Measurements from ENCODE around the gene CPED1.
"Not testable (repeated sequence)": the region's sequence is repeated elsewhere in the genome, so short reads cannot be mapped to it uniquely, and the experiment has no call there.

Gene CPED1

GRCh38 chr7:121186746-121187145 is 198.2 kb downstream of the CPED1 start:
- DNase-seq (ENCODE audit: low spot score), result no peak

- no peak for DNase-seq (ENCODE audit: low spot score)
These were observed 198.7 kb downstream of the CPED1 start for GRCh38 chr7:121187222-121187621.

- DNase-seq (ENCODE audit: low spot score), result no peak
These were observed 199.2 kb downstream of the CPED1 start for GRCh38 chr7:121187676-121188075.

DNA sequence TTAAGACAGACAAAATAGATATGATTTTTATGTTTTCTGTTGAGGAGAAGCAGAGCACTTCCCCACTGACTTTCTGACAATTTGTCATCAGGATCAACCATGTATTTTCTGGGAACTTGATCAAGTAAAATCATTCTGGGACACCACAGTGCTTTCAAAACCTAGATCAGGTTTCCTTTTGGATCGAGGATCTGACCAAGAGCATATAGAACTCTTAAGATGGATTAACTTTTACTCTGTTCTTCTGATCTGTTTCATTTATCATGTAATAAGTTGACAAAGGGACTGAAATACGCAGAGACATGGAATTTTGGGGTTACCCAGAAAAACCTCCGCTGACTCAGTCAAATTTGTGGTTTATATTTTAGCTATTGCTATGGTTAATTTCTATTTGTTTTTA is 204.3 kb downstream of the CPED1 start:
- DNase-seq (ENCODE audit: low spot score), result no peak

DNA sequence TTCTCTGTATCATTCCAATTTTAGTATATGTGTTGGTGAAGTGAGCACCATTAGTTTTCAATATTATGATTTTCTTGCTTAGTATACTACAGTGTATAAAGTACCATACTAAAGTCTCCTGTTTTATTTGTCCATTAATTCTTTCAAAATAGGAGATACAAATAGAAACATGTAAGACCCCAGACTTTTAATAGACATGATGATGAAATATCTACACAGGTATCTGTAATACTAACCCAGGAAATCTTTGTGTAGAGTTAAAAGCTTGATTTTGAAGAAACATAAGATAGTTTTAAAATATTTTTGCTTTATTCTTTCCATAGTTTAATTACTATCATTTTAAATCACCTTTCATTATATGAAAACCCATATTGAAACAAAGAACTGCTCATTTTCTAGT is 206.5 kb downstream of the CPED1 start:
- no peak for DNase-seq (ENCODE audit: low spot score)

GRCh38 chr7:121195874-121196273 is 207.4 kb downstream of the CPED1 start:
- peak; percentile 22 for DNase-seq (ENCODE audit: low spot score)

DNA sequence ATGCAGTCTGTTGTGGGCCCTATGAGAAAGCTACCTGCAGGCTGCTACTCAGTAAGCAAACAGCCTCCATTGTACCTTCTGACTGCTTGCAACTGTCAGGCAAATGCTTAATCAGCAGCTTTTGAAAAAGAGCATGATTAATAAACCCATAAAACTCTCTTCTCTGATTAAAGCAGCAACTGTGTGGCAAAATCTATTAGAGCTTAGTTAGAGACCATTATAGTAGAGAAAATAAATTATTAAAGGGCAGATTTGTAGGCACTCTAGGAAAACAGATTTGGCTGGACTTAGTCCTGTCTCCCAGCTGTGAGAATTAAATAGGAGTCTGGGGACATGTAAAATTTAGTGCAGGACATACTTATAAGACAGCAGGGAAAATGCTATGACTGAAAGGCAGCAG is 207.8 kb downstream of the CPED1 start:
- no peak for DNase-seq (ENCODE audit: low spot score)

- DNase-seq (ENCODE audit: low spot score), result no peak
These were observed 208.9 kb downstream of the CPED1 start for GRCh38 chr7:121197455-121197854.

DNA sequence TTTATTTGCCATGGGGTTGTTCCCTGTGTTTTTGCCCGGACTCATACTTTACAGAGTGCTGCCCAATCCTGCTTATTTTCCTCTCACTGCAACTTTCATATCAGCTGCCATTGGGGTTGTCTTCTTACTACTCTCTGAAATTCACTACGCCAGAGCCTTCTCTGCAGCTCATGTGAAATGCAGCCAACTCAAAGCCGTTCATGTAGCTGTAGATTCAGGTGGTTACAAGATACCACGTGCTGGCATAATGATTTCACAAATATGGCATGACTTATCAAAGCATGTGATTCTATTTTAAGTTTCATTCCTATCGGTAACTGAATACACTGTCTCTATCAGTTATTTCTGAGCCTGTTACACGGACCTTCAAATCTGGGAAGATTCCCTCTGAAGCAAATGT is 210.0 kb downstream of the CPED1 start:
- no peak for DNase-seq (ENCODE audit: low spot score)

DNA sequence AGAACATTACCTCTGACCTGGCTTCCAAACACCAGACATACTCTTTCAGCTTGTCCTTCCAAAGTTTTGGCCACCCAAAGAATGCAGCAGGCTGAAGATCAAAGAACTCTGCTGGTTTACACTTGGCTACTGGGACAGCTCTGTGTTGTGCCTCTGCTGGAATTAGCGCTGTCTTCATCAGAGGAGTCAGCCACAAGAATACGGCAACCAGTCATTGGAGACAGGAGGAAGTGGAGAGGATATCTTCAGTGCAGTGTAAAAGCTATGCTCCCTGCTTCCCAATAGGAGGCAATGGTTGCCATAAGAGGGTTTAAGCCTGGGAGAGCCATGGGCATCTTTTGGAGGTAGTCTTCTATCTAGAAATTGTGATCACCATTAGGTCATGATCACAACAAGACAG is 213.6 kb downstream of the CPED1 start:
- no peak for DNase-seq (ENCODE audit: low spot score)

DNA sequence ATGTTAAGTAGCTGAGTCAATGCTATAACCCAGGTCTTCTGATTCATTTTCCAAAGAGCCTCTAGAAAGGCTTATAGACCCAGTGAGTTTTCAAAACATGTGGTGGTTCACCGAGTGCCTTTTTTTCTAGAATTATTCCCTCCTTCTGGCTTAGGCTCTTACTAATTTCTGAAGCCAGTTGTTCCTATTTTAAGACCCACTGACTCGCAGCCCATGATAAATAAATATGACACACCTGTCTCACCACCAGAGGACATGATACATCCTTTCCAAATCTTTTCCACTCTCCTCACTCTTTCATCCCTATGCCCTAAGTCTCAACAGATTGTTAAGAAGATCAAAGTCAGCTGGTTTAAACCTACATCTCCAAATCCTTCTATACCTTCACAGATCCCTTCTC is 214.3 kb downstream of the CPED1 start:
- DNase-seq (ENCODE audit: low spot score), result peak; percentile 12

- DNase-seq (ENCODE audit: low spot score), result no peak
These were observed 216.0 kb downstream of the CPED1 start for GRCh38 chr7:121204537-121204936.

DNA sequence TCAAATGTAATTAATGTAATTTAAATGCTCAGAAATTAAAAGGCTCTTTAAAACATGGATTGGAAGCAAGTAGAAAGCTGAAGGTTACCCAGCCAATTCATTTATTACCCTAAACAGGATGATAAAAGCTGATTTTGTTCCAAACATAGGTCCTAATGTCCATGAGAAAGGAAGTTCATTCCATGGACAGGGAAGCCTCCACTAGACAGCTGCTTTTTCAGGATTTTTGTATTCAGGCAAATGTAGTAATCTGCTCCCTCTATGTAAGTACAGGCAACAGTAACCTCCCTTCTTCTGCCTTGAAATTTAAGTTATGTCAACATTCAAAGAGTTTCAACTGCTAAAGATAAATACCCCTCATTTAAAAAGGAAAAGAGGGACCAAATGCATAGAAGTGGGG is 217.3 kb downstream of the CPED1 start:
- no peak for DNase-seq (ENCODE audit: low spot score)

GRCh38 chr7:121211253-121211652 is 222.7 kb downstream of the CPED1 start:
- no peak for DNase-seq (ENCODE audit: low spot score)

GRCh38 chr7:121212036-121212435 is 223.5 kb downstream of the CPED1 start:
- DNase-seq (ENCODE audit: low spot score), result no peak

DNA sequence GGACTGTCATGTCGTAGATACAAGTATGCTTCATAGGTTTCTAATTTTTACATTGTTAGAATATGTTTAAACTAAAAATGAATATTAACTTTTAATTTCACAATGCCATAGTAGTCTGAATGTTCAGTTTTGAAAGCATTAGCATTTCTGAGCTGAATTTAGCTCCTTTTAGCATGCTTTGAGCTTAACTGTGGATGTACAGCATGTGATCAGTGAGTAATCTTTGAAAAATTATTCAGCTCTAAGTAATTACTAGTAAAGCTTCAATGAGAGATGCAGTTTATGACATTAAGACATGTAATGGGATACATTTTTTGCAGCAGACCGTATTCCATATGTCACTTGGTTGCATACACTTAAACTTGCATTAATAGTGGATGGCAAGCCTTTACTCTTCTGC is 226.1 kb downstream of the CPED1 start:
- no peak for DNase-seq (ENCODE audit: low spot score)

GRCh38 chr7:121219026-121219425 is 230.5 kb downstream of the CPED1 start:
- DNase-seq (ENCODE audit: low spot score), result no peak

DNA sequence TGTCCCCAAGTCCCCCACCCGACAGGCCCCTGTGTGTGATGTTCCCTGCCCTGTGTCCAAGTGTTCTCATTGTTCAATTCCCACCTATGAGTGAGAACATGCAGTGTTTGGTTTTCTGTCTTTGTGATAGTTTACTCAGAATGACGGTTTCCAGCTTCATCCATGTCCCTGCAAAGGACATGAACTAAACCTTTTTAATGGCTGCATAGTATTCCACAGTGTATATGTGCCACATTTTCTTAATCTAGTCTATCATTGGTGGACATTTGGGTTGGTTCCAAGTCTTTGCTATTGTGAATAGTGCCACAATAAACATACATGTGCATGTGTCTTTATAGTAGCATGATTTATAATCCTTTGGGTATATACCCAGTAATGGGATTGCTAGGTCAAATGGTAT is 232.6 kb downstream of the CPED1 start:
- not testable (repeated sequence) for DNase-seq (ENCODE audit: low spot score)

DNA sequence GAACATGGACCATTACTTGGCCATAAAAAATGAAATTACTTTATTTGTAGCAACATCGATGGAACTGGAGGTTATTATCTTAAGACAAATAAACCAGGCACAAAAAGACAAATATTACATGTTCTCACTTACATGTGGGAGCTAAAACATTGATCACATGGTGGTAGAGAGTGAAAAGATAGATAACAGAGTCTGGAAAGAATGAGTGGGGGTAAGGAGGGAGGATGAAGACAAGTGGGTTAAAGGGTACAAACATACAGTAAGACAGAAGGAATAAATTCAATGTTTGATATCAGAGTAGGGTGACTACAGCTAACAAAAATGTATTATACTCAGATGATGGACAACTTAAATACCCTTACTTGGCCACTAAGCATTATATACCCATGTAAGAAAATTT is 240.3 kb downstream of the CPED1 start:
- DNase-seq (ENCODE audit: low spot score), result no peak

DNA sequence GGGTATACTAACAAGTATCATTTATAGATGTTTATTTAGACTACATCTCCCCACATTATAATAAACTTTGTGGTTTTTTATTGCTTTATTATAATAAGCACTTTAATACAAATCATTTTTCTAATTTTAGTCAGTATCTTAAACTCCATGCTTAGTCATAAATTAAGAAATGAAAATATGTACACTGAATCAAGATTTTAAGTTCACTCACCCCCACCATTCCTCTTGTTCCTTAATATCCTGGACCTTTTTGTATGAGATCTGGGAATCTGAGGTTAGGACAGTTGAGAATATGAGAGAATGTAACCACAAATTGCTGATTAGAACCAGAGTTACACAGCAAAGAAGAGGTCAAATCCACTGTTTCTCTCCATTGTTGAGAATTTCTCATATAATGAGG is 246.7 kb downstream of the CPED1 start:
- DNase-seq (ENCODE audit: low spot score), result no peak

DNA sequence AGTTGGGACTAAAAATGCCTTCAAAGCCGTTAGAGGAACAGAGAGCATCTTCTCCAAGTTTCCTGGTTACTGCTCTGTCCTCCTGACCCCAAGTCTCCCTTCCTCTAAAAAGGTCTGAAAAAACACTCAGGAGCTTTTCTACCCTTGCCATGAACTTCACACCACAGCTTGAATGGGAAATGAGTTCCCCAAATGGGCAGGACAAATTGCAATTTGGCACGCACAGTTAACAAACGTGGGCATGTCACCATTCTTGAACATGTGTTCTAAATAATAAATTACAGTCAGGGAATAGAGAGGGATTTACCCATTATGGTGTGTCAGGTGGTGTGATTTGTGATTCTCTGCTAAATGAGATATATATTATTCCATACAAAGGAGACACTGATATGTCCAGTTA is 249.1 kb downstream of the CPED1 start:
- DNase-seq (ENCODE audit: low spot score), result no peak

- DNase-seq (ENCODE audit: low spot score), result no peak
These were observed 255.8 kb downstream of the CPED1 start for GRCh38 chr7:121244120-121244870.

DNA sequence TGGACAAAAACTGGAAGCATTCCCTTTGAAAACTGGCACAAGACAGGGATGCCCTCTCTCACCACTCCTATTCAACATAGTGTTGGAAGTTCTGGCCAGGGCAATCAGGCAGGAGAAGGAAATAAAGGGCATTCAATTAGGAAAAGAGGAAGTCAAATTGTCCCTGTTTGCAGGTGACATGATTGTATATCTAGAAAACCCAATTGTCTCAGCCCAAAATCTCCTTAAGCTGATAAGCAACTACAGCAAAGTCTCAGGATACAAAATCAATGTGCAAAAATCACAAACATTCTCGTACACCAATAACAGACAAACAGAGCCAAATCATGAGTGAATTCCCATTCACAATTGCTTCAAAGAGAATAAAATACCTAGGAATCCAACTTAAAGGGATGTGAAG is 262.9 kb downstream of the CPED1 start:
- not testable (repeated sequence) for DNase-seq (ENCODE audit: low spot score)

DNA sequence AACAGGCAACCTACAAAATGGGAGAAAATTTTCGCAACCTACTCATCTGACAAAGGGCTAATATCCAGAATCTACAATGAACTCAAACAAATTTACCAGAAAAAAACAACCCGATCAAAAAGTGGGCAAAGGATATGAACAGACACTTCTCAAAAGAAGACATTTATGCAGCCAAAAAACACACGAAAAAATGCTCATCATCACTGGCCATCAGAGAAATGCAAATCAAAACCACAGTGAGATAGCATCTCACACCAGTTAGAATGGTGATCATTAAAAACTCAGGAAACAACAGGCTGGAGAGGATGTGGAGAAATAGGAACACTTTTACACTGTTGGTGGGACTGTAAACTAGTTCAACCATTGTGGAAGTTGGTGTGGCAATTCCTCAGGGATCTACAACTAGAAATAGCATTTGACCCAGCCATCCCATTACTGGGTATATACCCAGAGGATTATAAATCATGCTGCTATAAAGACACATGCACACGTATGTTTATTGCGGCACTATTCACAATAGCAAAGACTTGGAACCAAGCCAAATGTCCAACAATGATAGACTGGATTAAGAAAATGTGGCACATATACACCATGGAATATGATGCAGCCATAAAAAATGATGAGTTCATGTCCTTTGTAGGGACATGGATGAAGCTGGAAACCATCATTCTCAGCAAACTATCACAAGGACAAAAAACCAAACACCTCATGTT is 264.2 kb downstream of the CPED1 start:
- DNase-seq (ENCODE audit: low spot score), result not testable (repeated sequence)
